Sigmoid colon (tissue), 4 donors: ENCODE data around the gene SETBP1.

Experiments
- EP300 ChIP-seq, 4 donors: sonication (generic); formaldehyde crosslinking; IDR thresholded peaks; one replicate each; pipeline ENCODE4 v1.6.1; 2017; ENCODE audit warnings: antibody characterized with exemption in 4 of 4
- POLR2A ChIP-seq, 2 donors: fragments of 450-650 bp; IDR thresholded peaks; one replicate each; pipeline ENCODE4 v1.6.1; 2016; ENCODE audit warnings: antibody characterized with exemption in 2 of 2, mild to moderate bottlenecking in 2 of 2, moderate library complexity in 2 of 2
- TF ChIP-seq, protein P1 (sequence below), 4 experiments: fragments of 450-650 bp in 3 of 4; fragments of 200-600 bp in 1 of 4; IDR thresholded peaks; one replicate each; pipeline ENCODE4 v1.5.1; 2016 to 2019; ENCODE audit warnings: antibody characterized with exemption in 4 of 4, mild to moderate bottlenecking in 3 of 4, moderate library complexity in 2 of 4

- TF ChIP-seq, protein P1, sequence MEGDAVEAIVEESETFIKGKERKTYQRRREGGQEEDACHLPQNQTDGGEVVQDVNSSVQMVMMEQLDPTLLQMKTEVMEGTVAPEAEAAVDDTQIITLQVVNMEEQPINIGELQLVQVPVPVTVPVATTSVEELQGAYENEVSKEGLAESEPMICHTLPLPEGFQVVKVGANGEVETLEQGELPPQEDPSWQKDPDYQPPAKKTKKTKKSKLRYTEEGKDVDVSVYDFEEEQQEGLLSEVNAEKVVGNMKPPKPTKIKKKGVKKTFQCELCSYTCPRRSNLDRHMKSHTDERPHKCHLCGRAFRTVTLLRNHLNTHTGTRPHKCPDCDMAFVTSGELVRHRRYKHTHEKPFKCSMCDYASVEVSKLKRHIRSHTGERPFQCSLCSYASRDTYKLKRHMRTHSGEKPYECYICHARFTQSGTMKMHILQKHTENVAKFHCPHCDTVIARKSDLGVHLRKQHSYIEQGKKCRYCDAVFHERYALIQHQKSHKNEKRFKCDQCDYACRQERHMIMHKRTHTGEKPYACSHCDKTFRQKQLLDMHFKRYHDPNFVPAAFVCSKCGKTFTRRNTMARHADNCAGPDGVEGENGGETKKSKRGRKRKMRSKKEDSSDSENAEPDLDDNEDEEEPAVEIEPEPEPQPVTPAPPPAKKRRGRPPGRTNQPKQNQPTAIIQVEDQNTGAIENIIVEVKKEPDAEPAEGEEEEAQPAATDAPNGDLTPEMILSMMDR (IDR thresholded peaks at IDR 0.05), result no peak
- TF ChIP-seq POLR2A (IDR thresholded peaks at IDR 0.05), result no peak
- TF ChIP-seq EP300 (IDR thresholded peaks at IDR 0.05), result no peak
These were observed 435.4 kb downstream of the SETBP1 start for GRCh38 chr18:45116116-45116515.
